Measurements from ENCODE around the gene RHOT2. TPM values are rescaled to one million over a fixed set of nuclear protein-coding genes. Genes with fewer than 3 reads are reported as not detected.

Gene RHOT2
- total RNA-seq, 3 donors from 2014 or later, result 124 to 138 (median 127) TPM

- H3K36me3 ChIP-seq (ENCODE audit: low read depth), result no peaks in the 10 kb centered on the region
- H3K4me1 ChIP-seq (ENCODE audit: low read depth), result peaks cover 25% of the 10 kb centered on the region
- DNase-seq, result no peak
- no peaks in the 10 kb centered on the region for H3K9me3 ChIP-seq
- H3K4me3 ChIP-seq, result no peak overlapping the region
- TF ChIP-seq CTCF (IDR thresholded peaks at IDR 0.05), result no peak
- ATAC-seq, result no peak
- intact Hi-C loops (cut with DNase I, micrococcal nuclease), result no loop called here
These were observed 26.4 kb downstream of the RHOT2 start for GRCh38 chr16:694187-694862.

- H3K36me3 ChIP-seq (ENCODE audit: low read depth), result no peaks in the 10 kb centered on the region
- ATAC-seq, result no peak
- no peak overlapping the region for H3K4me3 ChIP-seq
- H3K4me1 ChIP-seq (ENCODE audit: low read depth), result peaks cover 20% of the 10 kb centered on the region
- no peak for TF ChIP-seq CTCF (IDR thresholded peaks at IDR 0.05)
- peak in 1 of 3 donors; percentile 79 for DNase-seq
- intact Hi-C loops (cut with DNase I, micrococcal nuclease), result no loop called here
- H3K9me3 ChIP-seq, result no peaks in the 10 kb centered on the region
These were observed 27.0 kb downstream of the RHOT2 start for GRCh38 chr16:694863-695354.

GRCh38 chr16:695355-696089 lies 27.6 kb downstream of the RHOT2 start:
- ATAC-seq (peak; percentile 89), DNase-seq (peak; percentile 92 to 93 (median 93))
- no peaks in the 10 kb centered on the region for H3K9me3 ChIP-seq
- intact Hi-C loops (cut with DNase I, micrococcal nuclease), result no loop called here
- H3K4me1 ChIP-seq (ENCODE audit: low read depth), result peaks cover 20% of the 10 kb centered on the region
- H3K4me3 ChIP-seq, result no peak overlapping the region
- no peak for TF ChIP-seq CTCF (IDR thresholded peaks at IDR 0.05)
- H3K36me3 ChIP-seq (ENCODE audit: low read depth), result no peaks in the 10 kb centered on the region

GRCh38 chr16:698911-699671 lies 31.2 kb downstream of the RHOT2 start:
- no peak overlapping the region for H3K4me3 ChIP-seq
- intact Hi-C loops (cut with DNase I, micrococcal nuclease), result no loop called here
- H3K36me3 ChIP-seq (ENCODE audit: low read depth), result no peaks in the 10 kb centered on the region
- no peak for TF ChIP-seq CTCF (IDR thresholded peaks at IDR 0.05)
- no peaks in the 10 kb centered on the region for H3K9me3 ChIP-seq
- H3K4me1 ChIP-seq (ENCODE audit: low read depth), result peaks cover 15% of the 10 kb centered on the region
- ATAC-seq, result no peak
- DNase-seq, result no peak

- peaks cover 2% of the 10 kb centered on the region for H3K4me1 ChIP-seq (ENCODE audit: low read depth)
- ATAC-seq (peak; percentile 41), DNase-seq (peak in 1 of 3 donors; percentile 40)
- no peaks in the 10 kb centered on the region for H3K9me3 ChIP-seq
- intact Hi-C loops (cut with DNase I, micrococcal nuclease), result no loop called here
- H3K4me3 ChIP-seq, result no peak overlapping the region
- TF ChIP-seq CTCF (IDR thresholded peaks at IDR 0.05), result no peak
- no peaks in the 10 kb centered on the region for H3K36me3 ChIP-seq (ENCODE audit: low read depth)
These were observed 33.0 kb downstream of the RHOT2 start for GRCh38 chr16:700684-701584.
